ENCODE data around the gene GJA1.

GJA1 gene

DNA sequence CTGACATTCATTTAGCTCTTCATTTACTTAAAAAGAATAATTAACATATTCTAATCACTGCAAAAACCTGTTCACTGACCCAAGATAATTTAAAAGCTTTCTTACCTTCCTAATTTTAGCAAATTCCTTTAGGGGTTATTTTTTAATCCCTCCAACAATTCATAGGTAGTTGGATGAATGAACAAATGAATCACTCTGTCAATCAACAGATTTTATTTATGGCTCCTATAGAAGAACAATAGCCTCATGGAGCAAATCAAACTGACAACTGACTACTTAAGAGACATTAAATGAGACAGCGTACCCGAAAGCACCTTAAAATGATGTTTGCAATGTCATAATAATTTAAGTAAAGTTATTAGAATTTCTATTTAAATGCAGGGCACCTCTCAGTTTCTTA is 31.5 kb upstream of the GJA1 start:
- TF ChIP-seq, protein P1, sequence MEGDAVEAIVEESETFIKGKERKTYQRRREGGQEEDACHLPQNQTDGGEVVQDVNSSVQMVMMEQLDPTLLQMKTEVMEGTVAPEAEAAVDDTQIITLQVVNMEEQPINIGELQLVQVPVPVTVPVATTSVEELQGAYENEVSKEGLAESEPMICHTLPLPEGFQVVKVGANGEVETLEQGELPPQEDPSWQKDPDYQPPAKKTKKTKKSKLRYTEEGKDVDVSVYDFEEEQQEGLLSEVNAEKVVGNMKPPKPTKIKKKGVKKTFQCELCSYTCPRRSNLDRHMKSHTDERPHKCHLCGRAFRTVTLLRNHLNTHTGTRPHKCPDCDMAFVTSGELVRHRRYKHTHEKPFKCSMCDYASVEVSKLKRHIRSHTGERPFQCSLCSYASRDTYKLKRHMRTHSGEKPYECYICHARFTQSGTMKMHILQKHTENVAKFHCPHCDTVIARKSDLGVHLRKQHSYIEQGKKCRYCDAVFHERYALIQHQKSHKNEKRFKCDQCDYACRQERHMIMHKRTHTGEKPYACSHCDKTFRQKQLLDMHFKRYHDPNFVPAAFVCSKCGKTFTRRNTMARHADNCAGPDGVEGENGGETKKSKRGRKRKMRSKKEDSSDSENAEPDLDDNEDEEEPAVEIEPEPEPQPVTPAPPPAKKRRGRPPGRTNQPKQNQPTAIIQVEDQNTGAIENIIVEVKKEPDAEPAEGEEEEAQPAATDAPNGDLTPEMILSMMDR (conservative IDR thresholded peaks at IDR 0.05), result no peak
- no peak for TF ChIP-seq ZFX (IDR thresholded peaks at IDR 0.05)
- H3K27ac ChIP-seq, result no peak overlapping the region

DNA sequence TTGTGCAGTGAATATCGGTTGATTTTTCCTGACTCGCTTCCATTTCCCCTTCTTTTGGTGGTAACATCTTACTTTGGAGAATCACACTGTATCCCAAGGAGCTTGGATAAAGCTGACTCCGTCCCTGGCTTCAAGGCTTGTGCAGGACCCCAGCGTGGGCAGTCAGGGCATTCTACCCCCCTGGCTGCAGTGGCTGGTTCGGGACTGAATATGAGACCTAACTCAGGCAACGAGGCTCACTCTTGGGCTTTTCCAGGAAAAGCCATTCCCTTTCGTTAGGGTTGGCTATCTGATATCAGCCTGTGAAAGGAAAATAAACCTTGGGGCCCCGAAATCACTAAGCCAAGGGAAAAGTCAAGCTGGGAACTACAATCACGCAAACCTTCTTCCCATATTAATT is 30.1 kb upstream of the GJA1 start:
- TF ChIP-seq, protein P1 (conservative IDR thresholded peaks at IDR 0.05), result no peak
- no peak for TF ChIP-seq ZFX (IDR thresholded peaks at IDR 0.05)
- H3K27ac ChIP-seq, result no peak overlapping the region

DNA sequence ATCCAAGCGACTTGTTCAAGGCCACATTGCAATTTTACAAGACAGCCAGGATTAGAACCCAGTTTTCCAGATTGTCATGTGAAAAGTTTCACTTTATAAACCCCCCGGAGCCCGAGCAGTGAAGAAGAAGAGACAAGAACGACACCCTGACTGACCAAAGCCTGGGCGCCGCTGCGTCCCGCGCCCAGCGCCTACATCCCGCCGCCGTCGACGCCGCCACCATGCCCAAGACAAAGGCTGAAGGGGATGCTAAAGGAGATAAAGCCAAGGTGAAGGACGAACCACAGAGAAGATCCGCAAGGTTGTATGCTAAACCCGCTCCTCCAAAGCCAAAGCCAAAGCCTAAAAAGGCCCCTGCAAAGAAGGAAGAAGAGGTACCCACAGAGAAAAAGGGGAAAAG is 27.1 kb upstream of the GJA1 start:
- TF ChIP-seq, protein P1 (conservative IDR thresholded peaks at IDR 0.05), result no peak
- no peak for TF ChIP-seq ZFX (IDR thresholded peaks at IDR 0.05)
- no peak overlapping the region for H3K27ac ChIP-seq

DNA sequence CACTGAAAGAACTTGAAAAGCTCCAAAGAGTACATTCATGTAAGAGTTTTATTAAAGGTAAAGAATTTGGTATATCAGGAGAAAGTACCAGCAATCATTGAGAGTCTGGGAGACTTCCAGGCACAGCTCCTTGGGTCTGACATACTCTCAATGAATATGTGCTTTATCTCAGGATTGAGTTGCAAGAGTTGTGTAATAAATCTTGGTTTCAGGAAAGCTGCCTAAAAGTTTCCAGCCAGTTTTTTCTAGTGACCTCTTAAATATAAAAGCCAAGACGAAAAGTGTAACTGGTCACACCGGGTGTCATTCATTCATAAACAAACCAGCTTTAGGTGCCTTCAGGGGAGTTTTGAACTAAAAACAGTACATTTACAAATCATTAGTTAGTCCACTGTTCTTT is 21.6 kb upstream of the GJA1 start:
- no peak for TF ChIP-seq ZFX (IDR thresholded peaks at IDR 0.05)
- TF ChIP-seq, protein P1 (conservative IDR thresholded peaks at IDR 0.05), result no peak
- H3K27ac ChIP-seq, result no peak overlapping the region

DNA sequence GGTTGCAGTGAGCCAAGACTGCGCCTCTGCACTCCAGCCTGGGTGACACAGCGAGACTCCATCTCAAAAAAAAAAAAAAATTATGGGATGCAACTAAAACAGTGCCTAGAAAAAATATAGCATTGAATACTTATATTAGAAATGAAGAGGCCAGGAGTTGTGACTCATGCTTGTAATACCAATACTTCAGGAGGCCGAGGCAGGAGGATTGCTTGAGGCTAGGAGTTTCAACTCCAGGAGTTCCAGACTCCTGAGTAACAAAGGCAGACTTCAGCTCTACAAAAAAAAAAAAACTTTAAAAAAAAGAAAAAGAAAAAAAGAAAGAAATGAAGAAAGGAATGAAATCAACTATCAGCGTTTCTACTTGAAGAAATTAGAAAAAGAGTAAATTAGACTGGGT is 17.1 kb upstream of the GJA1 start:
- no peak overlapping the region for H3K27ac ChIP-seq
- TF ChIP-seq ZFX (IDR thresholded peaks at IDR 0.05), result no peak
- TF ChIP-seq, protein P1 (conservative IDR thresholded peaks at IDR 0.05), result no peak

DNA sequence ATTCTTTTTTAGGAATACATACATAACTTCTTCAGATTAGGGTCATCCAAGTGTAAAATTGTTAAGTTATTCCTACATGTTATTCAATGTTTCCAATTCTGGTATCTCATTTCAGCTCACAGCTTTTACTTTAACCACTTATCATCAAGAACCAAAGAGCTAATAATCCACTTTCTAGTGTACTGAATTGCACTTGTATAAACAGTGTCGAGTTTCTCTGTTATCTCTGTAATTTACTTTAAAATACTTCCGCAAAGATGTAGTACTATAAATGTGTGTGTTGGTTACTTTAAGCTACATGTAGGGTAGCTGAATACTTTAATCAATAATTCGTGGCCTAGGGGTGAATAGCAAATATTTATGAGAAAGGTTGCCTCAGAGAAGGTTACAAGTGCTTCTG is 8.8 kb upstream of the GJA1 start:
- TF ChIP-seq, protein P1 (conservative IDR thresholded peaks at IDR 0.05), result no peak
- no peak for TF ChIP-seq ZFX (IDR thresholded peaks at IDR 0.05)
- no peak overlapping the region for H3K27ac ChIP-seq

DNA sequence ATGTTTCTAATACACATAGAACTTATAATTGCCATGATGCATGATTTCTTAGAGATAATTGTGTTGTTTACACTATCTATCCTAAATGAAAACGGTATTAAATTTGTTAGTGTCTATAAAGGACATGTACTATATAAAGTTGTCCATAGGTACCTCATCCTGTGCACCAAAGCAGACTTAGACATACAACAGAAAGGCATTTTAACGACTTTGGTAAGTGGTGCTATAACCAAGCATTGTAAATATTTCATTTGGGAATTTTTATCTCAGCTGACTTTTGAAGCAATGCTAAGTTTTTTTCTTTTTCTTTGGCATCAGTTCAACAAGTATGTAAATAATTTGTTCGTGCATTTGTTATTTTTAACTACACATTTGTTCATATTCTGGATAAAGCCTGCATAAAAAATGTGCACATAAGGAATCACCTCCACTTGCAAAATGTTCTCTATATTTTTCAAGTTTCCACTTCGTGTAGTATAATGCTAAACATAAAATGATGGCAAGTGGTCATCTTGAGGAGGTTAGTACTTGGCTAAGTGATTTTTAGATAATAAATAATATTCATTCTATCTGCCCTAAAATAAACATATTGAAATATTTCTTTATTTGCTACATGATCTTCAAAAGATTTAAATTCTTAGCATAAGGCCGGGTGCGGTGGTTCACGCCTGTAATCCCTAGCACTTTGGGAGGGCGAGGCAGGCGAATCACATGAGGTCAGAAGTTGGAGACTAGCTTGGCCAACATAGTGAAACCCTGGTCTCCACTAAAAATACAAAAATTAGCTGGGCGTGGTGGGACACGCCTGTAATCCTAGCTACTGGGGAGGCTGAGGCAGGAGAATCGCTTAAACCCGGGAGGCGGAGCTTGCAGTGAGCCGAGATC is 6.3 kb upstream of the GJA1 start:
- no peak for TF ChIP-seq ZFX (IDR thresholded peaks at IDR 0.05)
- no peak overlapping the region for H3K27ac ChIP-seq
